ENCODE measurements around the gene SEMA5B.

Gene SEMA5B

DNA sequence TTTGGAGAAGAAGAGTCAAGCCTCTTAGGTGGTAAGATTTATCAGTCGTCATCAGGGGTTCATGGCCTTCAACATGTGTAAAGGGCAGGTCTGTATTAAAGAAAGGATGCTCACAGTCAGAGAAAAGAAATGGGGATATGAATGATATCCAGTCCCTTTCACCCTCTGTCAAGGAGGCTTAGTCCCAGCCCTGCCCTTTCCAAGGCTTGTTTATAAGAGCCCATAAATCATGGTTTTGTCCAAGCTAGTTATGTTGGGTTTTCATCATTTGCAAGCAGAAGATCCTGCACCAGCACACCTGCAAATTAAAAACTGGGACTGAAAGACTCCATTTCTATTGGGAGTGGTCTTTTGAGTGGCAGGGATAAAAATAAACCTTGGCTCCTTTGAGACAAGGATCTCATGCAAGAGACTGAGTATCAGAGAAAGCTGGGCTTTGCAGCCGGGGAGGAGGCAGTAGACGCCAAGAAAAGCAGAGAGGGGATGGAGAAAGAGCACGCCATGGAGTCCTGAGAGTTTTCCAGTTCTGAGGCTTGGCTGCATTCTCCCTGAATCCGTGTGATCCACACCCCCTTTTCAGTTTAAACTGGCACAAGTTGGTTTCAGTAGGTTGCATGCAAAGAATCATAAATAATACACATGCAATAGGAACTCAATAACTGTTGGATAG, 26.7 kb upstream of the SEMA5B start:
- DNase-seq = no peak

DNA sequence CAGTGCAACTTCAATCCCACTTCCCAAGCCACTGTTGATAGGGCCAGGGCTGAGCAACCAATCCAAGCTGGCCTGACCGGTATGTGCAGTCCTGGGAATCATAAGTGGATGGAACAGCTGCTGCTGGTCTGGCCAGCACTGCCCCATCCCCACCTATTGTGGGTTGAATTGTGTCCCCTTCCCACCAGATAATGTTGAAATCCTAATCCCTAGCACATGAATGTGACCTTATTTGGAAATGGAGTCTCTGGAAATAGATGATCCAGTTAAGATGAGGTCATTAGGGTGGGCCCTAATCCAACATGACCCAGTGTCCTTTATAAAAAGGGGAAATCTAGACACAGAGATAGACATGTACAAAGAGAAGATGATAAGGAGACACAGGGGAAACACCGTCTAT, 25.5 kb upstream of the SEMA5B start:
- DNase-seq = no peak

DNA sequence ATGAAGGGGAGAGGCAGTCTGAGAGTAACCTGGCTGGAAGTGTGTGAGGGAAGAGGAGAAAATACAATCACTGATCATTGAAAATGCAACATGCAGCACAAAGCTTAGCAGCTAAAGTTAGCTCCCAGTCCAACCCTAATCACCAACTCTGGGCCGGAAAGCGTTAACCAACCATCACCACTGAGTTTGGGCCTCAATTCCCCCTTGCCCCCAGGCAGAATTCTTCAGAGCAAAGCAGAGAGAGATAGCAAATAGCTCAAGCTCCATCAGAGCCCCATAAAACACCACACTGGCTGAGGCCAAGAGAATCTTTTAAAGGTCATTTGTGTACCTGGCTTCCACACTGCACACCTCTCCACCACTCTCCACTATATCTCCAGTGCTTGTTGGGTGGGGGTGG, 23.1 kb upstream of the SEMA5B start:
- no peak for DNase-seq

DNA sequence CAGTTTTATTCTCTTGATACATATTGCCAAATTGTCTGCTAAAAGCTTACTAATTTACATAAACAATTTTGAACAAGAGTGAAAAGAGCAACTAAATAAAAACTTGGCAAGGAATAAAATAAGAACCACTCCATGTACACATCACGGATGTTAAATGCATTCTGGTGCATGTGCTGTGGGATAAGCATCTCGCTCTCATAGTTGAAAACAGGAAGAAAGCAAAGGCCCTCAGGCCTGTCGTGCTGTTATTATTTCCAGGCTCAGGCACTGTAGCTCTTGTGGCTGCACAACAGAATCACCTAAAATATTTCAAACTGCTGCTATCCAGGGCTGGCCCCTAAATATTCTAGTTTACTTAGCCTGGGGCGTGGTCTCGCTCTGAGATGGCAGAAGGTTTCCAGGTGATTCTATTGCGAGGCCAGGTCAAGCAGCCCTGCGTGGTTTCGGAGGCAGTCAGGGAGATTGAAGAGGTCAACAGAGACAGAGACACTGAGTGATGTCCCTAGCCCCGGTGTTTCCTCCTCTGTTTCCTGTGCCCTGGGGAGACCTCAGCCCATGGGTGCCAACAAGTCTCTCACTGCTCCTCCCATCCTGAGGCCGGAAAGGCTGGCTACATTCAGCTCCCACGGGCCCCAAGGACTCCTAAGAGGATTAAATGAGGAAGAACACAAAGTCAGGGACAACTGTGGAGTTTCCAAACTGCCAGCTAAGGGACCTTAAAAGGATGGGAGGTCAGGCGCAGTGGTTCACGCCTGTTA, 21.1 kb upstream of the SEMA5B start:
- no peak for DNase-seq

DNA sequence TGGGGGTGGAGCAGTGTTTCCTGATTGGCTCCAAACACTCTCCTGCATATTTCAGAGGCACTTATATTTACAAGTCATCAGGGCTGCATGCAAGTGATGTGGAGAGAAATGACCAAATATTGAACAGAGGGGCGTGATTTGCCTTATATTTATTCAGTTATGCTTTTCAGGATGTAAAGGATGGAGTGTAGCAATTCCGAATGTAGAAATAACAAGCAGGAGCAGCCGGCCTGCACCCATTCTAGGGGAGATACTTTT, 19.4 kb upstream of the SEMA5B start:
- DNase-seq = no peak

DNA sequence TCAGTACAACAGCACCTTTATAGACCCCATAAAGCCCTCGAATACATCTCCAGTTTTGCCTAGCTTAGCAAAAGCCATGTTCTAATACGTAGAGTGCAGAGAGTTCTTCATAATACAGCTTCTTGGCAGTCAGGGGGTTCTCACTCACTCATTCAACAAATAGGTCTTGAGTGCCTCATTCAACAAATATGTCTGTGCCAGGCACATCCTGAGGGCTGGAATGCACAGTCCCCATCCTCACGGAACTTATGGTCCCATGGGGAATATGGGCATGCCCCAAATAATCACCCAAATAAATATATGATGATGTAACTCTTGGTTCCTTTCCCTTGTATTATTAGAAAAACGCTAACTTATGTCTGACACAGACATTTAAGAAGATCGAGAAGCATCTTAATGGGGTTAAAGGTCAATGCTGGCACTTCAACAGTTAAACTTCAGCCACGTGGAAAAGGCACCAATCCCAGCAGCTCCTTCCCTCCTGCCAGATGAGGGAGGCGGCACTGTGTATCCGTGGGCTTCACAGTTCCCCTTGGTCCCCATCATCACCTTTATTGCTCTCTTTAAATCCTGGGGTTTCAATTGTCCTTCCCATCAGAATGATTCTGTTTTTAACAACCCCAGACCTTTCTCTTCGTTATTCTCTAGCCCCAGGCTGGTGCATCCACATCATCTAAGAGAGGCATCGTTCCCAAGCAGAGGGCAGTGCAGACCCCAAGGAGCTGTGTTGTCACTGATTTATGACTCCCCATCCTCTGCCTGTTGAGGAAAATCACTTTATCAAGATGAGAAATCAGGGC, 18.9 kb upstream of the SEMA5B start:
- no peak for DNase-seq

DNA sequence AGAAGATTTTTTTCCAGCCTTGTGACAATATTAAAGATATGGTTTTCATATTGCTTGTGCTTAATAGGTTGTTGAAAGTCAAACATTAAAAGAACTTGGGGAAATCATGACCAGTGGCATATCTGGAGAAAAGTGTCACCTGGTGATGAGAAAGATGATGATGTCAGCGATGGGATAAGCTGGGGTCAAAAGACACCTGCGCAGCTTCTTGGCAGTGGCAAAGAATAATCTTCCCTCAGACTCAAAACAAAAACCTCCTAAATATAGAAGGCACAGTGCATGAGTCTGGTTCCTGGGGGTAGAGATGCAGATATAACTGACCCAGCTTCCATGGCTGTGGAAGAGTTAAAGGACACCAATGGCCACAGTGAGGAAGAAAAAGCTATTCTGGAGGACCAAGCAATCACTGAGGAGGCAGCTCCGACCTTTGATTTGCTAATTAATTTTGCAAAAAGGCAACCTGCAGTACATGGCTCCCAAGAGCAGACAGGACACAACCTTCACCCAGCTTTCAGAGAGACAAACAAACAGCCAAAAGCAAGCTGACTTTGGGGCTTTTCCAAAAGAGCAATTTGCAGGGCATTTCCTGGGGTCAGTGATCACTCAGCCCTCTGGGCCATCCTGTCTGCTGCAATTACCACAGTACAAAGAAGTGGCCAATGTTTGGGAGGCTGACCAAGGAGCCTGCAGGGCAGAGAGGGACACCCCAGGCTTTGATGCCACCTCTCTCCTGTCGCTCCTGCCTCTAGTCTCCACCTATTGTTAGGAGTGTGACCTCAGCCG, 17.6 kb upstream of the SEMA5B start:
- DNase-seq = no peak

DNA sequence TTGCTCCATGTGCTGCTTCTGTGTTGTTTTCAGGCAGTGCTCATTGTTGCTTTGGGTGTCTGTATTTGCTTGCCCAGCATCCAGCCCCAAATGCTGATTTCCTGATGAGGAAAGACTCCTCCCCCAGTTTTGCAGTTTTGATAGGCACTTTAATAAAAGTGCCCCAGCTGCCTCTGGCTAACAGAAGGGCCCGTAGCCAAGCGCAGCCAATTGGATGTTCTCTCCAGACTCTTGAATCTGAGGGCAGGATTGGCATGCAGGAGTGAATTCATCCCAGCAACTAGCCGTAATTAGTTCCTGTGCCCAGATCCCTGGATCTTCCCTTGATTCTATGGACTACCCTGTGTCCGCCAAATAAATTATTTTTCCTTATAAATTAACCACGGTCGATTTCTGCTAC, 14.8 kb upstream of the SEMA5B start:
- DNase-seq = no peak

DNA sequence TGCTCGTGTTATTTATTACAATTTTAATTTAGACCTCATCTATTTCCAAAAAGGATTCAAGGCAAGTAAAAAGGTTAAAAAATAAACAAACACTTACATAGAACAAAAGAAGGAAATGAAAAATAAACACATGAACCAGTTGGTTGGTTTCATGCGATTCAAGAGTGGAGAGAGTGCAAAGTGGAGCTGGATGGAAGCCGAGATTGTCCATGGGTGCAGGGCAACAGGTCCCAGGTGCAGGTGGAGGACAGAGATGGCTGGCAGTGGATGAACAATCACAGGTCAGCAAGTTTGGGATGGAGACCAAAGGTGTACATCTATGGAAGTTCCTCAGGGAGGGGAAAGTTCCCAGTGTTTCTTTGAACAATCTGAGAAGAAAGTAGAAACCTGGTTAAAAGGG, 11.6 kb upstream of the SEMA5B start:
- DNase-seq = no peak

DNA sequence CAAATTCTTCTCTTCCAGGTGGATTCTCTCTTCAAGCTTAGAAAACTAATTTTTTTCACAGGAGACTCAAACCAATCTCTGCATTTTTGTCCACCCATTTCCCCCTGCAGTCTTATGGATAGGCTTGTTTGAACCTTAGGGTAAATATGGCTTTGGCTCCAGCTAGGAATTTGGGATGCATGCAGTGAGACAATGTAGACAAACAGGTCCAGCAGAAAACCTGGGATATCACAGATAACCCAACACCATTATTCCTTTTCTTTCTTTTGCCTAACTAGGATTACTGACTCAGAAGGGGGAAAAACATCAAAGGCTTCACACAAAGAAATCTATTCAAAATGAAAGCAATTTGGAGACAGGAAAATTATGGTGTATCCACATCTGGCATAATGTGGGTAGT, 11.2 kb upstream of the SEMA5B start:
- DNase-seq = no peak

DNA sequence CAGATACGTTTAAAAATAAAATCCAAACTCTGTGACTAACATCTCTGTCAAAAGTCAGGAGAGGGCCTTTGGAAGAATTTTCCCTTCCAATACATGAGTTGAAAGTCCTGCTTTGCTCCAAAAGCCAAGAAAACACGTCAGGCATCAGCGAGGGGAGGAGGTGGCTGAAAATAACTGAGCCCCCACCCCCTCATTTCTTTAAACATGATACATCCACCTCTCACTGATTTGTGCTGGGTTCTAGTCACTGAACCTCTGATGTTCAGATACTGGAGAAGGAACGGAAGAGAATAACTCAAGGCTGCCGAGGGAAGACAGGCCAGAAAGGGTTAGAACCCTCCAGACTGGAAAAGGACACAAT, 9.4 kb upstream of the SEMA5B start:
- DNase-seq = no peak

DNA sequence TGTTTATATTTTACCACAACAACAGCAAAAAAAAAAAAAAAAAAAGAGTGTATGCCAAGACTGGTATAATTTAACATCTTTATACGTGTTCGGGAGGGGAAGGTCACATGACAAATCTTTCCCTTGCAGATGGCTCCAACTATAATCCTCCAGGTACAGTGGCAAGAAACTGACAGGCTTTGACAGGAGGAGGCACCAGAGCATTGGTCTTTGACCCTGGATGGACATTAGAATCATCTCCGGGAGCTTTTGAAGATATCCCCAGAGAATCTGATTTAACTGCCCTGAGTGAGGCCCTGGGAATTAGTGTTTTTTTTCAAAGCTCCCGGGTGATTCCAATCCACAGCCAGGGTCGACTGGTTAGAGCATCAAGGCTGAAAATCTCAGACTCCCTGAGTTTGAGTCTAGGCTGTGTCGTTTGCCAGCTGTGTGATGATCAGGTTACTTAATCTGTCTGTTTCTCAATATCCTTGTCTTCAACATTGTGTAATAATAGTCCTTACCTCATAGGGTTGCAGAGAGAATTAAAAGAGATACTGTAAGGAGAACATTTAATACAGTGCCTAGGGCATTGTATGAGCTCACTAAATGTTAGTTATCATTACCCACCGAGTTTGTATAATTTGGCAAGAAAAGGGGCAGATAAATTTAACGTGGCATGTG, 8.9 kb upstream of the SEMA5B start:
- DNase-seq = no peak

DNA sequence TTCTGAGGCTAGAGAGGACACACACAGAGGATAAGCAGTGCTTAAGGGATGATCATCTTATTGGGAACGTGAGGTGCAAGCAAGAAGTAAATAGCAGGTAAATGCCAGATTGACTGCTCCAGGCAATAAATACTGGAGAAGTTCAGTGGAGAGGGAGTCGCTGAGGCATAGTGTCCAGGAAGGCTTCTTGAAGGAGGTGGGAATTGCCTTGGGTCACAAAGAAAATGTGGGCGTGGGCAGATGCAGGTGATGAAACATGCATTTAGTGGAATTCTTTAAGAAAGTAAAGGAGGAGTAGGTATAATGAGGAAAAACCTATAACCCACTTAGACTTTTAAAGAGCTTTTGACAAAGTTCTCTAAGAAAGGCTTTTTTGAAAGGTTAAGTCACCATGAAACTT, 7.4 kb upstream of the SEMA5B start:
- DNase-seq = no peak

DNA sequence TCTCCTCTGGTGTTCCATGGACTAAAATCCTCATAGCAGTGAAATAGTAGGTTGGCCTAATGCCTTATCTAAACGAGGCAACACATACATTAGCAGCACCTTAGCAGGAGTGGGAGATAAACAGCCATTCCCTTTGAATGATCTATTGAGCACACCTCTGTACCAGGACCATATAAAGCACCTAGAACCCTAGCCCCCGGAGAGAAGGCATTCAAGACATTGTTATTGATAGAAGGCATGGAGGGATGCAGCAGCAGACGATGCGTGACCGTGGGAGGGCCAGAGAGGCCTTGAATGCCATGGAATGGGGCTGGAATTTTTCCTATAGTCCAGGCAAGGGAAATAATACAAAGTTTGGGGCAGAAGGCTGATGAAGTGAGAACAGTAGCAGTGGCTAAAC, 6.6 kb upstream of the SEMA5B start:
- no peak for DNase-seq

DNA sequence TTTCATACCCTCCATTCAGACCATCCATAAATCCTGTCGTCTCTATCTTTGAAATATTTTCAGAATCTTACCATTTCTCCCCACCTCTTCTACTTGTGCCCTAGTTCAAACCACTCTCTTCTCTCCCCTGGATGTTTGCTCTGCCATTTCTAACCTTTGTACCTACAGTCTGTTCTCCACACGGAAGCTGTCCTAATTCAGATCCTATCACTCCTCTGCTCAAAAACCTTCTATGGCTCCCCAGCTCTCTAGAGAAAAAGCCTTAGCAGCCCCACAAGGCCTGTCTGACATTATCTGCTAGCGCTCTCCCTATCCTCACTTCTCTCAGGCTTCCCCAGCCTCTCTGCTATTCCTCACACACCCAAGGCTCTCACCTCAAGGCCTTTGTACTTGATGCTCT, 4.5 kb upstream of the SEMA5B start:
- DNase-seq = no peak

DNA sequence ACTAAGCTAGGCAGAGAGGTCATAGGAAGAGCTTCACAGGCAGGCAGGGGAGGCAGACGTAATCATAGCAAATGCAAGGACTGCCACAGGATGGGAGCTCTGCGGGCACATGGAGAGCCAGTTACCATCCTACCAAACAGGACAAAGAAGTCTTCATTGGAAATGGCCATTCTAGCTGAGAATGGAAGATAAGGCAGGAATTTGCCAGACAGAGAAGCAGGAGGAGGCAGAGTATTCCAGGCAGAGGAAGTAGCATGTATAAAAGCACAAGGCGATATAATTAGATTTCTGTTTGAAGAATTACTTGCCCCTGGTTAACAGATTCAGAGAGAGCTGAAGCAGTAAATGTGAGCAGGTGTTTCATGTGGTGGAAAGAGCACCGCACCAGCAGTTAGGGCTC, 3.5 kb upstream of the SEMA5B start:
- no peak for DNase-seq

DNA sequence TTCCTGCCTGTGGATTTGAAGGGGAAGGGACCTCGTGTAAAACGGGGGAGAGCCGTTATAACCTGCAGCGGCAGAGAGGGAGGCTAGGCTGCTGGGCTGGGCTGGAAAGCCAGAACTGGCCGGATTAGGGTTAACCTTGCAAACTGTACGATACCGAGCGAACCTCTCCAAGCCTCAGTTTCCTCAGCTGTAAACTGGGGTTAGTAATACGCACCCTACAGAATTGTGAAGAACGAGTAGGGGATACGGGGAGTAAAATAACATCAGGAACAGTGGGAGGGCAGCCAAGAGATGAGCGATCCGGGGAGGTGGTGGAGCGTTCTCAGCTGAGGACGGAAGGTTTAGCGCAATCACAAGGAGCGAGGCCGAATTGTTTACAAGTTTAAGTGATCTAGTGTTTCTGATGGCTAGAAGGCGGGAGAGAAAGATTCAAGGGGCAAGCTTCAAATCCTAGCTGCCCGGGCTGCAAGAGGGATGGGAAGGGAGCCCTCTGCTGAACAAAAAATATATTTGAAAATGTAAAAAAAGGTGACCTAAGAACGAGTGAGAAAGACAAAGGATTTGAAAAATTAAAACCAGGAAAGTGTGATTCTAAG, 768 bp upstream of the SEMA5B start:
- DNase-seq = peak; percentile 84

DNA sequence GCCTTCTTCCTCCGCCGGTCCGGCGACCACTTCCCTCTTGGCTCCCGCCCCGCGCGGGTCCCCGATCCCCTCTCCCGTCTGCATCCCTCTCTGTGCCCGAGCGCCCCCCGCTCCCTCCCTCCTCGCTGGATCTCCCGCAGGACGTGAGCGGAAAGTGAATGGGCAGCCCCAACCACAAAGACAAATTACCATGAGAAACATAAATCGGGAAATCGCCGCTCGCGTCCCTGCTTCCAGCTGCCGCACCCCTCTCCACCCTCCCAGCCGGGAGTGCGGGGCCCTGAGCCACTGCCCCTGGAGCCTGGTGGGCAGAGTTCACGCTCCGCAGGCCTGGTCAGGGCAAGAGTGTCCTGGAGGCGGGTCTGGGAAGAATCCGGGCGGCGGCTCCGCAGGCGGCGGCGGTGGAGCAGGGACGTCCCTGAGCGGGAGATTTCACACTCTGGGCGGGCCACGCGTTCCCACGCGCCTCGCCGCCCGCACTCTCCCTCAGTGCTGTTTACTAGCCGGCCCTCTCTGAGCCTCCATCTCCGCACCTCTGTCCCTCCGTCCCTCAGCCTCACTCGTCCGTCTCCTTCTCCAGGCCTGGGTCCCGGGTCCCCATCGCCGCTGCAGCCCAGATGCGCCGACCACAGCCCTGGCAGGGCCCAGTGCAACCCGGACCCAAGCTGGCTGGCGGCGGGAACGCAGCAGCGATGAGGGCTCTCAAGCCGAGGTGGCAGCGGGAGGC, 835 bp downstream of the SEMA5B start:
- DNase-seq = no peak

DNA sequence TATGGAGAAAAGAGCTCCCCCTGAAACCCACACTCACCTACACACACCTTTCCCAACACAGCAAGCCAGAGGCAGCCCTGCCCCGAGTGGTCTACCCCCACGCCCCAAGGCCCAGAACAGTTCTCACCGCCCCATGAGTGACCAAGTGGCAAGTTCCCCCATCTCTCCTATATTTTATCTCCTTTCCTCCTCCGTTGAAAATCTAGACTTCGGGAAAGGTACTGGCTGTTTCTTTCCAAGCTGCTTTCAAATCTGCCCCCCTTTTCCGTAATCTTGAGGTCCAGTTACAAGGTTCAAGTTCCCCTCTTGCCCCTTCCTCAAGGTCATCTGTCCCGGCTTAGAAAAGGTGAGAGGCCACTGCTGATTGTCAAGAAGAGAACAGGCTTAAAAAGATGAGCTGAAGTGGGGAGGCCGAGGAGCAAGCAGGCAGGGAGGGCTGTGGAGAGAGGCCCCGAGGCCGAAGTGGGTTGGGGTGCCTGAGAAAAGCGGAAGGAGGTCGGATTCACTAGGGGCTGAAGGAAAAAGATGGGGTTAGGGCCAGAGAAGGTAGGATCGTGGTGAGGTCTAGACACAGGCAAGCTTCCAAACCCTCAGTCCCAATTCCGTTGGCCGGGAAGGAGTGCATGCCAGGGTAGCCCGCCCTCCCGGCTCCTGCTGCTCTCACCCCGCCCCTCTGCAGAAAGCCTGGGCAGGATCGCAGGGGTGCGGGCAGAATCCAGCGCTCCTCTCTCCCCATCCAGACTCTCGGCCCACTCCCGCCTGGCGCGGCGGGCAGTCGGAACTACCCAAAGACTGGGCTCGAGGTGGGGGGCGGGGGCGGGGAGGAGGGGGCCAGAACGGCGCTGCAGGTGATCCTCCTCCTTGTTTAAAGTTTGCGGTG, 1.7 kb downstream of the SEMA5B start:
- no peak for DNase-seq

DNA sequence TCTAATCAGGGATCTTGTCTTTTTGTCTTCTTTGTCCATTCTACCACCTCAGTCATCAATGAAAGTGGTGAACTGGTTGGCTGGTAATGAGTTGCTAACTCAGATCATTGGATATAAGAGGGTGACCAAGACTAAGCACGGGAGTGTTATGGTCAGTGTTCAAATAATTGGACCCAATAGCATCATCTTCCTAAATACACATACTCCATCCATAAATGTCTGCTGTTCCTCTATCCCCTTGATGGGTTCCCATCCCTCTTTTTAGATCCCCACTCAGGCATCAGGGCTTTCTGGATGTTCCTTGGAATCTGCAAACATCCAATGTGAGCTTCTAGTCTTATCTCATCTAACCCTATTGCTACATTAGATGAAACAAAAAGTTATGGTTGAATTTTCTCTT, 3.5 kb downstream of the SEMA5B start:
- DNase-seq = no peak

DNA sequence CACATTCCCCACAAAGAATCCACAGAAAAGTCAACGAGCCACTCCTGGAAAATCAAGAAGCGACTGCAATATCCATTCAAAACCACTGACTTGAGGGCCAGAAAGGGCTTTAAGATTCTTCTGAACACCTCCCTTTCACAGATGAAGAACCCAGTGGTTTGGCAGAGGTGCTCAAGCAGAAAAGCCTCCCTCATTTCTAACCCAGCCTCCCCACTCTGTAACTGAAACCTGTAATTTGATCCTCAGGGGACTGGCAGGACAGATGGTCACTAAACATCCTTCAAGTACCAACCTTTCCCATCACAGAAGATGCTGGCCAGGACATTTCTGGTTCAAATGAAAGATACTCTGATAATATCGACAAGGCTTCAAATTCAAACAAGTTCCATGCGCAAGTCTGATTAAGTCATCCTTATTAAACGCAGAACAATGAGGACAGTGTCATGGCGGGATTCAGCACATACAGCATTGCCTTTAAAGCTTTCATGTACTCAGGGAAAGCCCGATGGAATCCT, 5.5 kb downstream of the SEMA5B start:
- no peak for DNase-seq

Data from NCI-H1694 treated with DMSO at 0.1 percent for 48 hours (cell line).